Mucosa of stomach (tissue), 1 donor: ENCODE results near the gene PRR19.

Experiments used
- H3K27me3 ChIP-seq: one replicate; pipeline ENCODE4 v1.7.0; 2013; ENCODE audit warnings: mild to moderate bottlenecking, low read length; ENCODE audit not compliant: control insufficient read depth, insufficient read depth
- H3K36me3 ChIP-seq: one replicate; pipeline ENCODE4 v1.7.0; 2013; ENCODE audit warnings: low read length; ENCODE audit not compliant: control insufficient read depth, insufficient read depth
- H3K4me1 ChIP-seq: one replicate; pipeline ENCODE4 v1.7.0; 2013; ENCODE audit warnings: mild to moderate bottlenecking, low read length; ENCODE audit not compliant: control insufficient read depth, insufficient read depth
- H3K4me3 ChIP-seq: one replicate; pipeline ENCODE4 v1.7.0; 2013; ENCODE audit warnings: low read length
- H3K9ac ChIP-seq: one replicate; pipeline ENCODE4 v1.7.0; 2013; ENCODE audit warnings: mild to moderate bottlenecking, low read length, moderate library complexity
- H3K9me3 ChIP-seq: one replicate; pipeline ENCODE4 v1.7.0; 2013; ENCODE audit warnings: mild to moderate bottlenecking, low read length, moderate library complexity; ENCODE audit not compliant: control insufficient read depth
- donor health status: Pancreatic carcinoma.

PRR19 gene

DNA sequence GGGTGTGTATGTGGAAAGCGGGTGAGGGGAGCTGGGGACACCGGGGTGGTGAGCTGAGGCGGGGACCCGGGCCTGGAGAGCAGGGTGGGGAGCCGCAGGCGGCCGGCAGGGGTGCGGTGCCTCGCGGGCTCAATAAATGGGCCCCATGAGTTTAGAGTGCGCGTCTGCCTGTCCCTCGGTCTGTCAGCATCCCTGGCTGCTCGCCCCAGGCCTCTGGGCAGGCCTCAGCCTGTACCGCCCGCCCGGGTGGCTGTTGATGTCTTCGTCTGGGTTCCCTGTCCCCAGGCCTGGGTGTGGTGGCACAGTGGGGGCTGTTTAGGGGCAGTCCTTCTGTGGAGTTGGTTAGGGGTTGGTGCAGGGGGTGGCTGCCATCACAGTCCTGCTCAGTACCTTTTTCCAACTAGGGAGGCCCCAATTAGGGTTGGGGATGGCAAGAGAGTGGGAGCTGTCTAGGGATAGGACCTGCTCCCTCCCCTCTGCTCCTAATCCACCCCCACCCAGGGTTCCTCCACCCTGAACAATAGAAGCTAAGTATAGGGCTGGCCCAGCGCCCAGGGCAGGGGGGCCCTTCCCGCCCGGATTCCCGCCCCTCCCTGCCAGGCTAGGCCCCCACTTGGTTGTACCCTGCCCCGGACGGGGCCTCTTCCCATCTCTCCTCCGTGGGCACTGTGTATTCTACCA, 20.6 kb upstream of the PRR19 start:
- H3K27me3 ChIP-seq = no peaks in the 10 kb centered on the region
- H3K36me3 ChIP-seq = no peaks in the 10 kb centered on the region
- H3K4me3 ChIP-seq = no peak overlapping the region
- no peaks in the 10 kb centered on the region for H3K9me3 ChIP-seq
- H3K9ac ChIP-seq = peak overlapping the region; percentile 29
- peaks cover 64% of the 10 kb centered on the region for H3K4me1 ChIP-seq

GRCh38 chr19:42281827-42282762, 19.8 kb upstream of the PRR19 start:
- Histone ChIP-seq H3K27me3 (no peaks in the 10 kb centered on the region), H3K9ac (peak overlapping the region; percentile 29), H3K36me3 (no peaks in the 10 kb centered on the region), H3K4me3 (no peak overlapping the region), H3K4me1 (peaks cover 65% of the 10 kb centered on the region), H3K9me3 (no peaks in the 10 kb centered on the region)

- H3K4me1 ChIP-seq = peaks cover 61% of the 10 kb centered on the region
- H3K9ac ChIP-seq = peak overlapping the region; percentile 36
- H3K36me3 ChIP-seq = peaks cover 3% of the 10 kb centered on the region
- H3K4me3 ChIP-seq = no peak overlapping the region
- H3K9me3 ChIP-seq = no peaks in the 10 kb centered on the region
- no peaks in the 10 kb centered on the region for H3K27me3 ChIP-seq
Observed at GRCh38 chr19:42282819-42283187, 19.1 kb upstream of the PRR19 start.

- Histone ChIP-seq H3K27me3 (no peaks in the 10 kb centered on the region), H3K9me3 (no peaks in the 10 kb centered on the region), H3K36me3 (peaks cover 3% of the 10 kb centered on the region), H3K4me1 (peaks cover 55% of the 10 kb centered on the region), H3K9ac (peak overlapping the region; percentile 36), H3K4me3 (peak overlapping the region; percentile 21)
Observed at GRCh38 chr19:42283188-42284065, 18.5 kb upstream of the PRR19 start.

DNA sequence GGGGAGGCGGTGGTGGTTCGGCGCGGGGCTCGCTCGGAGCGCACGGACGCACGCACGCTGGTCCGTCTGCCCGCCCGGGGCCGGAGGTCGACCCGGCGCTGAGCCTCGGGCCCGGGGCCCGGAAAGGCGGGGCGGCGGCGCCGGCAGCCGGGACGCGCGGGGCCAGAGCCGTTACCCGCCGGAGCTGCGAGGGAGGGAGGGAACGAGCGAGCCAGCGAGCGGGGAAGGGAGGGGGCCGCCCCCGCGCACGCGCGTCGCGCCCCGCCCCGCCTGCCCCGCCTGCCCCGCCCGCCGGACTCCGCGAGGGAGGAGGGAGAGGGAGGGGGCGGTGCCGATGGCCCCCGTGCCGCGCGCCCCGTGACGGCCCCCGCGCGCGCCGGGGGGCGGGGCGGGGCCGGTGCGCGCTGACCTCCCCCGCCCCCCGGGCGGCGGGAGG, 17.8 kb upstream of the PRR19 start:
- H3K36me3 ChIP-seq = peaks cover 3% of the 10 kb centered on the region
- no peak overlapping the region for H3K4me3 ChIP-seq
- no peaks in the 10 kb centered on the region for H3K27me3 ChIP-seq
- H3K9ac ChIP-seq = no peak overlapping the region
- no peaks in the 10 kb centered on the region for H3K9me3 ChIP-seq
- H3K4me1 ChIP-seq = peaks cover 48% of the 10 kb centered on the region

- H3K4me1 ChIP-seq = peaks cover 41% of the 10 kb centered on the region
- H3K27me3 ChIP-seq = no peaks in the 10 kb centered on the region
- peak overlapping the region; percentile 50 for H3K9ac ChIP-seq
- no peaks in the 10 kb centered on the region for H3K9me3 ChIP-seq
- H3K4me3 ChIP-seq = no peak overlapping the region
- peaks cover 6% of the 10 kb centered on the region for H3K36me3 ChIP-seq
Observed at GRCh38 chr19:42284591-42285341, 17.2 kb upstream of the PRR19 start.

DNA sequence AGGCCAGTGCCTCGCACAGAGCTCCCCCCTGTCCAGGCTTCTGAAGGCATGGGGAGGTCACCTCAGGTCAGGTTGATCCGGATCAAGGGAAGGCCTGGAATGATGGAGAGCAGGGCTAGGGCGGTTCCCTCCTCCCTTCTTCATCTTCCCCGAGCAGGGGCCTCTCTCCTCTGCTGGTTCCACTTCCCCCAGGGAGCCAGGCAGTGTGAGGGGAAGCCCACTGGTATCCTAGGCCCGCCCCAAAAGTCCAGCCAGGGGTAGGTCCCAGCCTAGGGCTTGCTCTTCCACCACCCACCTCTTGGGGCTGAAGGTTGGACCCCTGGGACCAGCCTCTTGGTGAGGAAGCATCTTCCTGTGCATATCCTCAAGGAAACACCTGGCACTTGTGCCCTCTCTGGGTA, 16.4 kb upstream of the PRR19 start:
- Histone ChIP-seq H3K4me3 (no peak overlapping the region), H3K27me3 (no peaks in the 10 kb centered on the region), H3K9ac (peak overlapping the region; percentile 50), H3K4me1 (peaks cover 41% of the 10 kb centered on the region), H3K36me3 (peaks cover 11% of the 10 kb centered on the region), H3K9me3 (no peaks in the 10 kb centered on the region)

DNA sequence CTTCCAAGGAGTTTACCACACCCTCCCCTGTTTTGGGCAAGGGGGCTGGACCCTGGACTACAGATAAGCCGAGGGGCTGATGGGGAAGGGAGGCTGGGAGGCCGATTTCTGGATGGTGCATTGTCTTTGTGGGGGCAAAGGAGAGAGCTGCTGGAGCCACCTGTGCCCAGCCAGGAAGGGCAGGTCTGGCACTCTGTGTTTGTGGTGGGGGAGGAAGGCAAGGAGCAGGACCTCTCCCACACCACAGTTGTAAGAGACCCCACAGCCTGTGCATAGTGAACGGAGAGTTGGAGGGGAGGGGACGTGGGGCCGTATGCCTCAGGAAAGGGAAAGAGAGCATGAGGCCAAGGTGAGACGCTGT, 16.0 kb upstream of the PRR19 start:
- Histone ChIP-seq H3K9me3 (no peaks in the 10 kb centered on the region), H3K9ac (peak overlapping the region; percentile 31), H3K4me1 (peaks cover 41% of the 10 kb centered on the region), H3K27me3 (no peaks in the 10 kb centered on the region), H3K4me3 (no peak overlapping the region), H3K36me3 (peaks cover 11% of the 10 kb centered on the region)

GRCh38 chr19:42286349-42287016, 15.4 kb upstream of the PRR19 start:
- Histone ChIP-seq H3K27me3 (no peaks in the 10 kb centered on the region), H3K9ac (peak overlapping the region; percentile 31), H3K36me3 (peaks cover 11% of the 10 kb centered on the region), H3K9me3 (no peaks in the 10 kb centered on the region), H3K4me3 (no peak overlapping the region), H3K4me1 (peaks cover 37% of the 10 kb centered on the region)

GRCh38 chr19:42287017-42287826, 14.7 kb upstream of the PRR19 start:
- Histone ChIP-seq H3K36me3 (peaks cover 11% of the 10 kb centered on the region), H3K4me1 (peaks cover 29% of the 10 kb centered on the region), H3K27me3 (no peaks in the 10 kb centered on the region), H3K9me3 (no peaks in the 10 kb centered on the region), H3K9ac (no peak overlapping the region), H3K4me3 (no peak overlapping the region)
